HuH-7 (cell line): Measurements from ENCODE around the gene BPIFA1.

Experiments used
- DNase-seq: peaks from one replicate; pipeline ENCODE4 v3.0.0; 2011; ENCODE audit warnings: low spot score

BPIFA1 gene

GRCh38 chr20:33279261-33279910 lies 43.6 kb downstream of the BPIFA1 start:
- no peak for DNase-seq

DNA sequence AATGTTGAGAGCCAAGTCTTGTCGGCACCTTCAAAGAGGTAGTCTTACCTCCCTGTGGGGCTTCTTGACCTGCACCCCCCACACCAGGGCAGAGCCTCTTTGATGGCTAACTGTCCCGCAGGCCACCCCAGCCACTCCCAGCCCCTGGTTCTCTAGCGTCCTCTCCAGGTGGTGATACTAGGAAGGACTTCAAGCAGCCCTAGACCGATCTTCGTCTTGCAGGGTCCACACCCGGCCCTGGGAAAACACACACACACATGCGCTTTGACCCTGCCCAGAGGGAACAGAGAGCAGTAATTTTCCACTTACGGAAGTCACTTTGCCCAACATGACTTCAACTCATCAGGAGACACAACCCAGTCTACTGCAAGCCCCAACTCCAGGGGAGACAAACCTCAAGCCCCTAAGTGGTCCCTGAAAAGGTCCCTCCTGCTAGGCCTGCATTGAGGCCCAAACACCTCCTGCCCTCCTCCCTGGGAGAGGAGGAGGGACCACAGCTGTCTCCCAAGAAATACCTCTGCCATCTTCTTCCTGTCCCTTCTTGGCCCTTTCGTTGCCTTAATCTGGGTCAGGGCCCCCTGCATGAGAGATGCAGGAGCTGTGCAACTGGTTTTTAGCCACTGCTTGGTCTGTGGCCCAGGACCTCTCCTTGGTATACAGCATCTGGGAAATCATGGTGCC lies 44.3 kb downstream of the BPIFA1 start:
- no peak for DNase-seq

- no peak for DNase-seq
Measured at GRCh38 chr20:33280775-33281174, 45.0 kb downstream of the BPIFA1 start.

DNA sequence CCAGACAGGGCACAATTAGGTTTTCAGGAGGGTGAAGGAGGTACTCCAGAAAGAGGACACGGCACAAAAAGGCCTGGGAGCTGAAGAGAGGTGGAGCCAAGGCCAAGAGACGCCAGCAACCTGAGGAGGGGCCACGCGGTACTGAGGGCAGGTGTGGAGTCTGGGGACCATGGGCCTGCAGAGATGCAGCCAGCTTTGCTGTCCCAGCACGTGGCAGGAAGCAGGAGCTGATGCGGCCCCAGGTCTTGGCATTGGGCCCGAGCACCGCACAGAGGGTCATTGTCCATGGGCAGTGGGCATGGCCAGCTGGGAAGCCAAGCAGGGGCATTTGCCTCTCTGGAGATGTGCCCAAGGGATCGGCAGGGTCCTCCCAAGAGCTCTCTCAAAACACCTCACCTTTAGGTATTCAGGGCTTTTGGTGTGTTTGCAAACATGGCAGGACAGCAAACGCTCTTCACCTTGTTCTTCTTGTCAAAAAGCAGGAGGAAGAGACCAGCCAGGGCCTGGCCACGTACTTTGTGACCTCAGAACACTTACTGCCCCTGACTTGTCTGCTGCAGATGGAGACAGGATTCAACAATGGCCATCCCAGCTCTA lies 45.9 kb downstream of the BPIFA1 start:
- no peak for DNase-seq

GRCh38 chr20:33282196-33282934 lies 46.6 kb downstream of the BPIFA1 start:
- no peak for DNase-seq

GRCh38 chr20:33282991-33283555 lies 47.3 kb downstream of the BPIFA1 start, which contains the start of gene BPIFB1:
Gene BPIFB1, plus strand, starts transcription at chr20:33283214. Its CDS starts 2,860 bp downstream, at chr20:33286074.
- no peak for DNase-seq

- DNase-seq: no peak
Measured at GRCh38 chr20:33284284-33284683, 48.5 kb downstream of the BPIFA1 start.

DNA sequence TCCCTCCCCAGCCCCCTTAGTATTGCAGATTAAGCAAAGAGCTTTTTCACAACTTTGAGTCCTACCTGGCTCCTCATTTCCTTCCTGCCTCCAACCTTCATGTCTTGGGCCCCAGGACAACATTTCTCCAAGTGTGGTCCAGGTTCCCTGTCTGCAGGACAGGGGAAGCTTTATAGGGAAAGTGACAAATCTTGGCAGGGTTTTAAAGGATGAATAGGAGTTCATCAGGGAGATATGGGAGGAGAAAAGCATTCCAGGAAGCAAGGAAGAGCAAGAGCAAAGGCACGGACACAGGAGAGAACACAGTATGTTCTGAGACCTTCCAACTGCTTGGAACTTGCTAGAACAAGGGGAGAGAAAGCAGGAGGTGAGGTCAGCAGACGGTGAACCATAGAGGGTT lies 49.1 kb downstream of the BPIFA1 start:
- no peak for DNase-seq

- no peak for DNase-seq
Measured at GRCh38 chr20:33285861-33286495, 50.2 kb downstream of the BPIFA1 start.

GRCh38 chr20:33287884-33288283 lies 52.1 kb downstream of the BPIFA1 start:
- no peak for DNase-seq

- DNase-seq: no peak
Measured at GRCh38 chr20:33290852-33291251, 55.1 kb downstream of the BPIFA1 start.

DNA sequence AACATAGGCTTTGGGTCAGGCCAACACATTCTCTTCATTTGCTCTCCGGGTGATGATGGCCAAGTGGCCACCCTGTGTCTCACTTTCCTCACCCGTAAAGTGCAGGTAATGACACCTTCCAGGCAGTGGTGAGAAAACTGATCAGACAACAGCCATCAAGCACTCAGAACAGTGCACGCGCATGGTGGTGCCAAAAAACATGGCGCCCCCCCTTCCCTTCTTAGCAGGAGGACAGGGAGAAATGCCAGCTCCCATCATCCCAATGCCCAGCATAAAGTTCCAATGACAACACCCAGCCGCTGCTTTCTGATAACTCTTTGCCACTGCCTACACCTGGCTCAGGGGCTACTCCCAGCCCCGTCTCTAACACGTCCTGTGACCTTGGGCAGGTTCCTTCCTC lies 55.6 kb downstream of the BPIFA1 start:
- DNase-seq: no peak

DNA sequence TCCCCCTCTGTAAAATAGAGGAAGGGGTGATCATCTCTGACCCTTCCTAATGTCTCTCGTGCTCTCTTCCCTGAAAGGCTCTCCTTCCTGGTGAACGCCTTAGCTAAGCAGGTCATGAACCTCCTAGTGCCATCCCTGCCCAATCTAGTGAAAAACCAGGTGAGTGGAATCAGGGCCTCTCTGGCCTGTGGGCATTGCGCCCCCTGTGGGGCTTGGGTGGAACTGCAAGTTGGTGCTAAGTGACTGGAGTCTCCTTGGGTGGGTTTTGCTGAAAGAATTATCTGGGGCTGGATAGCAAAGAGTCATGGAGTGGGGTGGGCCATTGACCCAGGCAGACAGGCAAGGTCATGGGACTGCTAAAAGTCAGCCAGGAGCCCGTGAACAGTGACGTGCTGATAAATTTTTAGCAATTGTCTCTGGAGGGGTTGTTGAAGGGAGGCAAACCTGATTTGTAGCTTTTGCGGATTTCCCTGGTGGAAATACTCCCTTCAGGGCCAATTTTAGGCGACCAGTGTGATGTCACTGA lies 56.1 kb downstream of the BPIFA1 start:
- peak; percentile 85 for DNase-seq
